Ovary (tissue), 9 donors: ENCODE data around the gene ARHGEF19. TPM values are rescaled to one million over a fixed set of nuclear protein-coding genes. Genes with fewer than 3 reads are reported as not detected.

Experiments used
- DNase-seq, 5 donors: peaks; one replicate each; pipeline ENCODE4 v3.0.0-alpha.2; 2019 to 2020
- H3K27ac ChIP-seq, 2 donors: fragments of 200-600 bp; one replicate each; pipeline versions ENCODE4 v1.5.1 to v1.8.0; 2019 to 2022
- H3K27me3 ChIP-seq: fragments of 200-600 bp; one replicate; pipeline ENCODE4 v1.8.0; 2022
- H3K36me3 ChIP-seq: fragments of 200-600 bp; sonication (generic); one replicate; pipeline ENCODE4 v1.5.1; 2019
- H3K4me1 ChIP-seq: one replicate; pipeline ENCODE4 v1.8.1; 2013; ENCODE audit warnings: mild to moderate bottlenecking, moderate library complexity; ENCODE audit not compliant: insufficient read depth
- H3K4me3 ChIP-seq: fragments of 200-600 bp; sonication (generic); one replicate; pipeline ENCODE4 v1.5.1; 2017
- H3K9me3 ChIP-seq, 2 donors: fragments of 200-600 bp in 1 of 2; sonication (generic) in 1 of 2; one replicate each; pipeline versions ENCODE4 v1.5.1 to v1.8.1; 2013 to 2019; ENCODE audit warnings: mild to moderate bottlenecking in 1 of 2, moderate library complexity in 1 of 2
- EP300 ChIP-seq: sonication (generic); formaldehyde crosslinking; IDR thresholded peaks from one replicate; pipeline ENCODE4 v1.6.1; 2017; ENCODE audit warnings: antibody characterized with exemption
- POLR2A ChIP-seq: fragments of 450-650 bp; IDR thresholded peaks from one replicate; pipeline ENCODE4 v1.6.1; 2017; ENCODE audit warnings: antibody characterized with exemption, mild to moderate bottlenecking, moderate library complexity
- WGBS, 3 donors: extraction: QIAGEN DNeasy Blood & Tissue Kit in 1 of 3; methylation state at CpG; one replicate each; pipeline versions ENCODE4 v1.1.5 to v1.1.7; 2013 to 2017; 5-methylcytosine and 5-hydroxymethylcytosine counted together
- intact Hi-C, 4 donors: fragments of 100-400 bp; cut with DNase I; formaldehyde crosslinking; loops; one replicate each; pipeline versions ENCODE4 v1.11.0 to v1.15.1; 2022 to 2023
- polyA plus RNA-seq, 2 donors: library from polyadenylated mRNA; stranded (reverse); fragments of 200-250 nt in 1 of 2; fragments of 350-450 nt in 1 of 2; fragmentation: Illumina TruSeq in 1 of 2; extraction: RNeasy Lipid Tissue Mini Kit (QIAGEN cat#74804) in 1 of 2; gene quantifications; one replicate each; pipeline ENCODE4 v1.2.3, GENCODE V29; 2013 to 2014
- total RNA-seq, 7 donors: library from RNA; depleted of rRNA in 2 of 7; stranded (reverse); fragments of >200 nt in 2 of 7; fragmentation: NEBNext Ultra II Directional in 3 of 7; extraction: Animal tissue kit (Norgen Biotek cat#: 25700) in 3 of 7; gene quantifications; one replicate each; pipeline versions ENCODE4 v1.1.0 to v1.2.4, GENCODE V29; 2016 to 2023
- TF ChIP-seq, protein P1 (sequence below), 3 donors: fragments of 450-650 bp in 2 of 3; fragments of 200-600 bp in 1 of 3; IDR thresholded peaks; one replicate each; pipeline versions ENCODE4 v1.5.1 to v1.8.0; 2016 to 2022; ENCODE audit warnings: antibody characterized with exemption in 3 of 3, mild to moderate bottlenecking in 1 of 3
- donor health status: DM: no; HTN: no; CAD: no; lungs with moderate emphysema.
- donor health status: DM: no; HTN: no; CAD: no.
- donor health status: Bipolar disorder and iron deficiency.
- donor health status: DM: yes; HTN: yes; CAD: no.
- donor health status: DM: no; HTN: no; CAD: no.
- donor health status: DM: yes; HTN: yes; CAD: no.

The ARHGEF19 gene
- total and polyA plus RNA-seq, 9 donors, result 2.3 to 30.4 (median 14.6) TPM

DNA sequence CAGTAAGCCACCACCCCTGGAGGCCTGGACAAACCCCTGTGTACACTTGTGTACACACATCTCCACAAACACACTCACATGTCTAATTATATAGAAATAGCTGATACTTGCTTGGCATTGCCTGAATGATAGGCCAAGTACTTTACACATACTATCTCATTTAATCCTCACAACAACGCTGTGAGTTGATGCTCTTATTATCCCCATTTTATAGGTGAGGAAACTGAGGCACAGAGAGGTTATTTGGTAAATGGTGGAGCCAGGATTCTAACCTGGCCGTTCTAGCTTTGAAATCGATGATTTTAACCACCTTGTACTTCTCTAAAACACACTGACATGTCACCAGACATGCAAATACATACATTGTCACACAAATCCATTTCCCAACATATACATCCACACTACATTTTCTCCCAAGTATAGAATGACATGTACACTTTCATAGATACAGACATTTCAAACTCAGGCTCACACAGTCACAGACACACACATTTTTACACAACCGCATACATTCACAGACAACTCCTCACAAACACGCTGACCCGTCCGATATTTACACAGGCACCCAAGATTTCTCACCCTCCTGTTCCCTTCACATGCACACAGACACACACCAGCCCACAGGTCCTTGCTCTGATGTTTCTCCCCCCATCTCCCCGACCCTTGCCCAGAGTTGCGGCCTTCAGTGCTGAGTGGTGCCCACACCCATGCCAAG, 3.2 kb downstream of the ARHGEF19 start:
- TF ChIP-seq, protein P1, sequence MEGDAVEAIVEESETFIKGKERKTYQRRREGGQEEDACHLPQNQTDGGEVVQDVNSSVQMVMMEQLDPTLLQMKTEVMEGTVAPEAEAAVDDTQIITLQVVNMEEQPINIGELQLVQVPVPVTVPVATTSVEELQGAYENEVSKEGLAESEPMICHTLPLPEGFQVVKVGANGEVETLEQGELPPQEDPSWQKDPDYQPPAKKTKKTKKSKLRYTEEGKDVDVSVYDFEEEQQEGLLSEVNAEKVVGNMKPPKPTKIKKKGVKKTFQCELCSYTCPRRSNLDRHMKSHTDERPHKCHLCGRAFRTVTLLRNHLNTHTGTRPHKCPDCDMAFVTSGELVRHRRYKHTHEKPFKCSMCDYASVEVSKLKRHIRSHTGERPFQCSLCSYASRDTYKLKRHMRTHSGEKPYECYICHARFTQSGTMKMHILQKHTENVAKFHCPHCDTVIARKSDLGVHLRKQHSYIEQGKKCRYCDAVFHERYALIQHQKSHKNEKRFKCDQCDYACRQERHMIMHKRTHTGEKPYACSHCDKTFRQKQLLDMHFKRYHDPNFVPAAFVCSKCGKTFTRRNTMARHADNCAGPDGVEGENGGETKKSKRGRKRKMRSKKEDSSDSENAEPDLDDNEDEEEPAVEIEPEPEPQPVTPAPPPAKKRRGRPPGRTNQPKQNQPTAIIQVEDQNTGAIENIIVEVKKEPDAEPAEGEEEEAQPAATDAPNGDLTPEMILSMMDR (IDR thresholded peaks at IDR 0.05), result no peak
- TF ChIP-seq EP300 (no peak), POLR2A (no peak)
- no peak for DNase-seq
- 81 to 88% (median 83%) methylated on average over 9 of the region's 9 CpGs for WGBS, 3 donors
- H3K9me3 ChIP-seq, result no peaks in the 10 kb centered on the region
- H3K36me3 ChIP-seq, result no peaks in the 10 kb centered on the region
- H3K27me3 ChIP-seq, result no peaks in the 10 kb centered on the region
- intact Hi-C loops, result loop anchor here in 1 of 4 donors (10.0 kb wide), 1 partner anchor 156 kb away; the partner anchor contains the start of gene SZRD1
- H3K4me1 ChIP-seq, result peaks cover 5% of the 10 kb centered on the region
- no peak overlapping the region for H3K4me3 ChIP-seq
- no peak overlapping the region for H3K27ac ChIP-seq

DNA sequence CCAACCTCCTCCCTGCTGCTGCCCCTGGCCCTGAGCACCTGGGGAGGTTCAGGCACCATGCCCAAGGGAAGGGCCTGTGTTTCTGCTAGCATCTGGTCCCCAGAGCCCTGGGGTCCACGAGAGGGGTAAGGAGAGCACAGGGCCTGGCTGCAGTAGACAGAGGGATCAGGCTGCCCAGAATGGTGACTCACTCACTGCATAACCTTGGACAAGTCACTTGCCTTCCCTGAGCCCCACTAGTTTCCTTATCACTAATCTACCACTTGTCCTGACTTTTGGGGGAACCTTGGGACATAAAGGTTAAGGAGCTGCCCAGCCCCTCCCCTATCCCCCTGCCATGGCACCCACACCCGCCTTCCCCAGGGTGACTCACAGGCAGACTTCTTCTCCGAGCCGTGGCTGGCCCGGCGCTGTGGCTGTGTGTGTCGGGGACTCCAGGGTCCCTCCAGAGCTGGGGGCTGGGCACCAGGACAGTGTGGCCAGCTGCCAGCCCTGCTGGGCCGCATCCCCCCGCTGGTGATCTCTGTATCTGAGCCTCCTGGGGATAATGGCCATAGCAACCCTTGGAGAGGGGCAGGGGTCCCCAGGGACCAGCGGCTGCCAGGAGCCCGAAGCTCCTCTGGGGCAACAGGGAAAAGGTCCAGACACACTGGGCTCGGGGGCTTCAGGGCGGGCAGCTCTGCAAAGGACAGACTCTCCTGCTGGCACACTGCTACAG, 4.0 kb downstream of the ARHGEF19 start:
- peaks cover 5% of the 10 kb centered on the region for H3K4me1 ChIP-seq
- no peak for DNase-seq
- intact Hi-C loops, result loop anchor here in 1 of 4 donors (10.0 kb wide), 1 partner anchor 156 kb away; the partner anchor contains the start of gene SZRD1
- H3K4me3 ChIP-seq, result no peak overlapping the region
- H3K36me3 ChIP-seq, result no peaks in the 10 kb centered on the region
- no peaks in the 10 kb centered on the region for H3K27me3 ChIP-seq
- TF ChIP-seq POLR2A, result no peak
- no peak for TF ChIP-seq EP300
- TF ChIP-seq, protein P1 (IDR thresholded peaks at IDR 0.05), result no peak
- WGBS, 3 donors, result 80 to 86% (median 83%) methylated on average over 12 to 13 of the region's 13 CpGs
- H3K27ac ChIP-seq, result no peak overlapping the region
- H3K9me3 ChIP-seq, result no peaks in the 10 kb centered on the region

DNA sequence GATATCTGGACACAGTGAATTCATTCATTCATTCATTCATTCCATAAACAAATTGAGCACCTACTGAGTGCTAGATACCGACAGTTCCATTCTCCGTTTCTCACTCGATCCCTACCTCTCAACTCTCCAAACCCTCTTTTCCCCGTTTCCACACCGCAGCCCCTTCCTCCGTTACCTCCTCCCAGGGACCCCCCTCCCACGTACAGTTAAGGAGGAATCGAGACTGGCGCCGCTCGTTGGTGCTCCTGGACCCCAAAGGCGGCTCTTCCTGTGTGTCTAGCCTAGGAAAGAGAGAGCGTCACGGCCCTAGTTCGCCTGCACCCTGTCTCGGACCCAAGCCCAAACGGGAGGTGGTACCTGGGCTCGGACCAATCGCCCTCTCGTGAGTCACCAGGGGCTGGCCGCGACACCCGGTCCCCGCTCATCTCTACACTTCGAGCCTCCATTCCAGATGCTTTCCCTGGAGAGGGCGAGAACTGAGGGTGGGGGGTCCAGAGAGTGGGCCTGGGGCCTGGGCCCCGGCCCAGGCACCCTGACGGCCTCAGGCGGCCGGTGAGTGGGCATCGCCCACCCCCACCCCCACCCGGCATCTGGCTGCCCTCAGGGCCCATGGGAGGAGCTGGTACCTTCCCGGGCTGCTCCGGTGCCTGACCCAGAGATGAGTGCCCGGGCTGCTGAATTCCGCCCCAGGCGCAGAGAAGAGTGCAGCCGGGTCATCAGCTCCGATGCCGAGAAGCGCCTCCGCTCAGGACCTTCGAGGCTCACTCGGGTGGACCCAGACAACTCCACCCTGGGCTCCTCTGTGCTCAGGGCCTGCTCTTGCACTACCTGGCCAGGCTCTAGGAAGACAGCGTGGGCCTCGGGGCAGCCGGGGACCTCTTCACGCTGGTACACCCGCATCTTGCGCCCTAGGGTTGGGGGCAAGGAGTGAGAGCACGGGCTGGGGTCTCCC, 4.9 kb downstream of the ARHGEF19 start:
- H3K4me3 ChIP-seq, result peak overlapping the region; percentile 51
- no peak for TF ChIP-seq POLR2A
- TF ChIP-seq EP300, result no peak
- TF ChIP-seq, protein P1 (IDR thresholded peaks at IDR 0.05), result no peak
- peak in 1 of 5 donors; percentile 65 for DNase-seq
- peaks cover 5% of the 10 kb centered on the region for H3K4me1 ChIP-seq
- no peaks in the 10 kb centered on the region for H3K27me3 ChIP-seq
- peak overlapping the region; percentile 76 to 90 for H3K27ac ChIP-seq
- intact Hi-C loops, result loop anchor here in 1 of 4 donors (10.0 kb wide), 1 partner anchor 157 kb away; the partner anchor contains the start of gene SZRD1
- H3K9me3 ChIP-seq, result no peaks in the 10 kb centered on the region
- WGBS, 3 donors, result 40 to 50% (median 44%) methylated on average over 47 to 51 of the region's 51 CpGs
- H3K36me3 ChIP-seq, result no peaks in the 10 kb centered on the region
